C4-2B (cell line): ENCODE data around the gene UBALD1.
A peak's percentile ranks its signal among the peaks of the same experiment; 100 is the strongest.

Experiments
- H3K27ac ChIP-seq: fragments of 450-650 bp; 2 replicates; pipeline ENCODE4 v1.5.1; 2017
- CTCF ChIP-seq: fragments of 450-650 bp; conservative IDR thresholded peaks from 2 replicates; pipeline ENCODE4 v1.5.1; 2017; ENCODE audit warnings: mild to moderate bottlenecking
- ZFX ChIP-seq: fragments of 450-650 bp; IDR thresholded peaks from 2 replicates; pipeline ENCODE4 v1.6.1; 2017

Gene UBALD1

GRCh38 chr16:4614571-4615383, at the start of gene UBALD1:
TSS of gene UBALD1 (minus strand) at chr16:4614888. CDS start at chr16:4614797, 91 bp downstream.
- peak within 1 kb of the TSS; percentile 92 for H3K27ac ChIP-seq
- TF ChIP-seq CTCF (no peak), ZFX (peak; percentile 74; the same call in 1 of the 2 replicates)

- TF ChIP-seq CTCF: no peak
- no peak for TF ChIP-seq ZFX
- no peak overlapping the region for H3K27ac ChIP-seq
These were observed 49.2 kb upstream of the UBALD1 start for GRCh38 chr16:4663777-4664465.

- TF ChIP-seq ZFX (no peak), CTCF (no peak)
- H3K27ac ChIP-seq: no peak overlapping the region
These were observed 48.7 kb upstream of the UBALD1 start for GRCh38 chr16:4663465-4663776.

GRCh38 chr16:4661661-4662060, 47.0 kb upstream of the UBALD1 start:
- TF ChIP-seq CTCF (no peak), ZFX (no peak)
- no peak overlapping the region for H3K27ac ChIP-seq

- TF ChIP-seq ZFX (no peak), CTCF (no peak)
- no peak overlapping the region for H3K27ac ChIP-seq
These were observed 45.8 kb upstream of the UBALD1 start for GRCh38 chr16:4660454-4661007.

GRCh38 chr16:4659363-4660353, 45.0 kb upstream of the UBALD1 start:
- TF ChIP-seq ZFX (no peak), CTCF (no peak)
- H3K27ac ChIP-seq: no peak overlapping the region
